K562 (cell line): ENCODE results near the gene AGPAT1. TPM values are rescaled to one million over a fixed set of nuclear protein-coding genes. Genes with fewer than 3 reads are reported as not detected.

Experiments
- CBX2 ChIP-seq: fragments of 200-600 bp; sonication (generic); IDR thresholded peaks from one replicate; pipeline ENCODE4 v1.6.1; 2012; ENCODE audit warnings: mild to moderate bottlenecking, low read length, inconsistent platforms; ENCODE audit not compliant: insufficient read depth, poor library complexity, severe bottlenecking
- CHD2 ChIP-seq: IDR thresholded peaks from 2 replicates; pipeline ENCODE4 v1.6.1; 2011; ENCODE audit warnings: low read depth, low read length
- DNMT1 ChIP-seq: fragments of 450-650 bp; IDR thresholded peaks from 2 replicates; pipeline ENCODE4 v1.6.1; 2016; ENCODE audit warnings: antibody characterized with exemption, mild to moderate bottlenecking
- RNF219 ChIP-seq: fragments of 250-450 bp; sonication (Bioruptor Pico); IDR thresholded peaks from 2 replicates; pipeline ENCODE4 v1.5.0; 2022; ENCODE audit warnings: mild to moderate bottlenecking
- TCF15 ChIP-seq: fragments of 250-450 bp; sonication (Bioruptor Pico); IDR thresholded peaks from 2 replicates; pipeline ENCODE4 v1.8.0; 2022; ENCODE audit warnings: moderate library complexity, mild to moderate bottlenecking, inconsistent platforms
- ZBTB2 ChIP-seq: fragments of 450-650 bp; IDR thresholded peaks from 2 replicates; pipeline ENCODE4 v1.6.1; 2016; ENCODE audit warnings: antibody characterized with exemption
- ZMIZ1 ChIP-seq, 2 experiments: fragments of 150-350 bp in 1 of 2; IDR thresholded peaks; 2 replicates each; pipeline ENCODE4 v1.6.1; 2012 to 2016; ENCODE audit warnings: low read depth in 2 of 2, low read length in 2 of 2, mild to moderate bottlenecking in 1 of 2, moderate library complexity in 1 of 2
- polyA plus RNA-seq, 8 experiments: library from polyadenylated mRNA; depleted of rRNA in 4 of 8; stranded (reverse) in 5 of 8; unstranded in 3 of 8; fragments of >200 nt; fragmentation: Nextera tagmentation in 2 of 8; fragmentation: Illumina TruSeq in 1 of 8; extraction: Ambion mirVana in 2 of 8; extraction: Trizol in 1 of 8; gene quantifications; 2 replicates each; pipeline versions ENCODE4 v1.2.1 to v1.2.3, GENCODE V29; 2011 to 2014; ENCODE audit warnings: inconsistent platforms in 1 of 8, missing spikeins in 1 of 8
- total RNA-seq, 7 experiments: library from RNA; depleted of rRNA in 6 of 7; stranded (reverse); fragments of >200 nt in 6 of 7; fragmentation: Illumina TruSeq in 2 of 7; extraction: Trizol in 2 of 7; gene quantifications; 2 replicates each; pipeline versions ENCODE4 v1.2.1 to v1.2.3, GENCODE V29; 2011 to 2021; ENCODE audit warnings: low replicate concordance in 1 of 7

AGPAT1 gene
- total and polyA plus RNA-seq, 9 of the 15 experiments (the other 6 are each of a cell fraction or from before 2014, with no cell fraction given), result 37.9 to 176 (median 69.4) TPM

GRCh38 chr6:32195902-32196681 is 20.2 kb upstream of the AGPAT1 start (continued):
- no peak for TF ChIP-seq ZMIZ1 (IDR thresholded peaks at IDR 0.05; ENCODE audit: low read depth in 2 of 2, low read length in 2 of 2)
- 0 out of 2 replicates have a peak, but pooled peaks have one; percentile 3 for TF ChIP-seq ZBTB2
- TF ChIP-seq DNMT1, result peak; percentile 88; the same call in 1 of the 2 replicates
- no peak for TF ChIP-seq RNF219 (CRISPR knock-in tag)
- TF ChIP-seq CBX2, result no peak
- peak; percentile 59 for TF ChIP-seq CHD2
- TF ChIP-seq TCF15 (CRISPR knock-in tag), result peak; percentile 37; the same call in 1 of the 2 replicates
